Stomach (tissue), 4 donors: Measurements from ENCODE around the gene NCAPG2.

Source experiments
- CTCF ChIP-seq, 7 experiments: fragments of 450-650 bp in 4 of 7; fragments of 200-600 bp in 3 of 7; sonication (generic) in 3 of 7; IDR thresholded peaks; one replicate each; pipeline ENCODE4 v1.5.1; 2016 to 2019; ENCODE audit warnings: antibody characterized with exemption in 7 of 7, control low read depth in 2 of 7, mild to moderate bottlenecking in 1 of 7
- EP300 ChIP-seq: sonication (generic); formaldehyde crosslinking; IDR thresholded peaks from one replicate; pipeline ENCODE4 v1.6.1; 2017; ENCODE audit warnings: antibody characterized with exemption

DNA sequence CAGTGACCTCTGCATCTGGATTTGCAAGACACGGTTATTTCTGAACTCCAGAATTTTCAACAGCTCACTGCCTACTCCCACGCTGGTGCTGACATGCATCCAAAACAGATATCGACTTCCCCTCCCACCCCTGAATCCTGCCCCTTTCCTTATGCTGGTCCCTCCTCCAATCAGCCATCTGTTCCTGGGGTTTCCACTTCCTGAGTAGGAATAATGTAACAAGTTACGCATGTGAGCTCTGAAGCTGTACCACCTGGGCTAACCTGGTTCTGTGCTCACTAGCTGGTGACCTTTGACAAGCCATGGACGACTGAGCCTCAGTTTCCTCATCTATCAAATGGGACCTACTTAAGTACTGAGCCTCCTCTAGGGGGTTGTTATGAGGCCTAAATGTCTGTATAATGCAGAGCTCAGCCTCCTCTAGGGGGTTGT, 1.7 kb upstream of the NCAPG2 start:
- TF ChIP-seq EP300: no peak
- no peak for TF ChIP-seq CTCF (IDR thresholded peaks at IDR 0.05)
